ENCODE measurements around the gene UNC5B.

UNC5B gene

DNA sequence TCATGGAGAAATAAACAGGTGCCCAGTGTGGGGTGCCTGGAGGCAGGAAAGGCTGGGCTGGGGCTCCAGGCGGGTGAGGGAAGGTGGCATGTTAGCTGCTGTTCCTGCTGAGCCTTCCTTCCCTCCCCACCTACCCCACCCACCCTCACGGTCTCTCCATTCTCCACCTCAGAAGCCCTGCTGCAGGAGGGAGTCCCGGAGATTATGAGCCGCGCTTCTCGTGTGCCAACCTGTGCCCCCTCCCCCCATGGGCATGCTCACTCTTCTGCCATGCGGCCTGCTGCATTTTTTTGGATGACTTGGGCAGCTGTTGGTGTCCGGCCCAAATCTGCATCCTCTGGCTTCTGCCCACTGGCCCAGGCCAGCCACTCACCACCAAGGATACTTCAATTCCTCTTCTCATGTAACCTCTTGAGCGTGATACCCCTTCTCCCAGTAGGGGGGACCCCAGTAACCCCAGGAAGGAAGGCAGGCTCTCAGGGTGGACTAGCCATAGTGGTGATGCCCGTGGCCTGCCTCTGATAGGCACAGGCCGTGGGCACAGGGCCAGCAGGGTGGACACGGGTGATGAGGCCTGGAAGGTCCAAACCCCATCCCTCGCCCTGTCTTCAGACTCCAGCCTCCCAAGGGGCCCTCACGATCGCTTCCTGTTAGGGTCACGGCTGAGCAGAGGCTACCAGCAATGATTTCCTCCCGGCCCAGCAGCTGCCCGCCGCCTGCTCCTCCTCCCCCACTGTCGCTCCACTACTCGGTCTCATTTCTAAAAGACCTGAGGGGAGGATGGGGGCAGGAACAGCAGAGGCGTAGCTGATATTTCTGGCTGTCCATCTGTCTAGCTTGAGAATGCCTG, 27.8 kb downstream of the UNC5B start:
- FAIRE-seq, result no peak

DNA sequence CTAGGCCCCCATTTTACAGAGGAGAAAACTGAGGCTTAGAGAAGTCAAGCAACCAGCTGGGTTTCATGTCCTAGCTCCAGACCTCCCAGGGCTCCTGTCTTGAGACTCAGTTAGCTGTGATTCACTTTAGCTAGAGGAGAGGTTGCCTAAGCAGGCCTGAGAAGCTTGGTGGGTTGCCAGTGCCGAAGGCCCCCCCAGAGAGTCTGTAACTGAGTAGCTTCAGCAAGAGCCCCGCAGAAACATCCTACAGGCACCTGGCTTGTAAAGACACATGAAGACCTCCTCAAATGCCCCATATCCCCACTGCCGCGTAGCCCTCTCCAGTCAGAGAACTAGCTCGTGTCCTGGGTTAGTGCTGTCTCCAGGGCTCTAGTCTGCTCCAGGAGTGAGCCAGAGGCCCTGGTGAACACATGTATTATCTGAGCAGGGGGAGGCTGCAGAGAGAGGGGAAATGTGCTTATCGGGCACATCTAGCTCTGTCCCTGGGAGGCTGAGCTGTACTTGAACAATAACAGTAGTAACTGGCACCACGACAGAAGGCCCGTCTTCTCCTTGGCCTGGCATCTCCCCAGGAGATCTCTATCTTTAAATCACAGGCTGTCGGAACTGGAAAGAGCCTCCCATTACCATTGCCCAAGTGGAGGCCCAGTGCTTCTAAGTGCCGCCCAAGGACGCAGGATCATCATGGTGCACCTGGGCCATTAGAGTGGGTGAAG, 28.9 kb downstream of the UNC5B start:
- FAIRE-seq, result no peak

DNA sequence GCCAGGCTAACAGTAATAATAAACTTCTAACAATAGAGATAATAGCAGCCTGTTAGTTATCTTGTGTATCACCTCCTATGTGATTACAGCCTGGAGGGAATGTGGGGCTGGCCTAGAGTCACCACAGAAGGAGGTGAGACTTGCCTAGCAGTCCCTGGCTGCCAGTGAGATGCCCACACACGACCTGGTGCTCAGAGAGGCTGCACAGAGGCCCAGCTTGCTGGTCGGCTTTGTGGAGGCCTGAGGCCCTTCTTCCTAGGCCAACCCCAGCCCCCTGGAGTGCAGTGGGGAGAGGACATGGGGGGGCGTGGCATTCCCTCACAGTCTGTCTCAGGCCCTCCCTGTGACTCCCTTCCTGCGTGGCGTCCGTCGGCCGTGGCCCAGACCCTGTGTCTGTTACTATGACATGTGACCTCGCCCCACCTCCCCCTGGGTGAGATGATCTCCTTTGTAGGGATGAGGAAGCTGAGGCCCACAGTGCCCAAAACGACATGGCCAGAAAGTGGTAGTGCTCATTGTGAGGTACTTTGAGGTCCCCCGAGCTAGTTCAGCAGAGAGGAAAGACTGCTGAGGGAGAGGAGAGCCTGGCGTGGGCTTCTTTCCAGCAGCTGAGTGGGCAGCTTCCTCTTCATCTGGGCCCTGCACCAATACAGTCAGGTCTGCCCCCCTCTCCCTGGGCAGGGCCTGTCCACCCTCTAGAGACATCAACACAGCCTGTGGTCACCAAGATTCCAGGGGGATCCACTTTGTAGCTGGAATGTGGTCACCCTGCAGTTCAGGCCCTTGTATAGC, 29.7 kb downstream of the UNC5B start:
- FAIRE-seq, result no peak

DNA sequence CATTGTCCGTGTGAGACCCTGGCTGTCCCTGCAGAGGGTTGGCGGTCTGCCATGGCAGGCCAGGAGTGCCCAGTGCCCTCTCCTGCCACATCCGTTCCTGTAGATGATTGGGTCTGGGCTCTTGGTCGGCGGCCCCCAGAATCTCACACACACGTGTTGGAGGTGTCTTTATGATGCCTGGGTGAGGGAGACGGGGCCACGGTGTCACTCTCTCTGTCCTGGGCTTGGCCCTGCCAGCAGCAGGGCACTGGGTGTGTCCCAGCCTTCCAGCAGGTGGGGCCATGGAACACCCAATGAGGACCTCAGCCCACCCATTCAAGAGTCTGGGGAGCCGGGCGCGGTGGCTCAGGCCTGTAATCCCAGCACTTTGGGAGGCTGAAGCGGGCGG, 30.2 kb downstream of the UNC5B start:
- no peak for FAIRE-seq

DNA sequence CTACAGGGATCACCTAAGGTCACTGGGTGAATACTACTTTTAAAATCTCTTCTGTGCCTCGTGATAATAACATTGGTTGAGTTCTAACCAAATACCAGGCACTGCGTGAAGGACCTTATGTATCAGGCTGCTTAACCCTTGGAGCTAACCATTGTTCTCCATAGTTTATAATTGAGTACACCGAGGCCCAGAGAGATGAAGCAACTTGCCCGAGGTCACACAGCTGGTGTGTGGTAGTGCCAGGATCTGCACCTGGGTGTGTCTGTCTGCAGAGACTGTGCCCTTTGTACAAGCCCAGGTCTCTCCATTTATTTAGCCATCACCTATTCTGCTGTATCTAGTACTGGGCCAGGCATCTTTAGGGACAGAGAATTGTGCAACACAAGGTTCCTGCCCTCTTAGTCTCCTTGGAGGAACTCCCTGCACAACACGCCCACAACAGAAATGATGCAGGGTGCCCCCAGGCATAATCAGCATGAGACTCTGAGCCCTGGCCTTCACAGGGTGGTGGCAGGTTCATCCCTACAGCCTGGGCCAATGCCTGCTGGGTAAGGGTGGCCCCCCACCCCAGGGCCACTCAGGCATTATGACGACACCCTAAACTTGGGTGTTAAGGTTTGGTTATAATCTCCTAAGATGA, 31.5 kb downstream of the UNC5B start:
- no peak for FAIRE-seq

DNA sequence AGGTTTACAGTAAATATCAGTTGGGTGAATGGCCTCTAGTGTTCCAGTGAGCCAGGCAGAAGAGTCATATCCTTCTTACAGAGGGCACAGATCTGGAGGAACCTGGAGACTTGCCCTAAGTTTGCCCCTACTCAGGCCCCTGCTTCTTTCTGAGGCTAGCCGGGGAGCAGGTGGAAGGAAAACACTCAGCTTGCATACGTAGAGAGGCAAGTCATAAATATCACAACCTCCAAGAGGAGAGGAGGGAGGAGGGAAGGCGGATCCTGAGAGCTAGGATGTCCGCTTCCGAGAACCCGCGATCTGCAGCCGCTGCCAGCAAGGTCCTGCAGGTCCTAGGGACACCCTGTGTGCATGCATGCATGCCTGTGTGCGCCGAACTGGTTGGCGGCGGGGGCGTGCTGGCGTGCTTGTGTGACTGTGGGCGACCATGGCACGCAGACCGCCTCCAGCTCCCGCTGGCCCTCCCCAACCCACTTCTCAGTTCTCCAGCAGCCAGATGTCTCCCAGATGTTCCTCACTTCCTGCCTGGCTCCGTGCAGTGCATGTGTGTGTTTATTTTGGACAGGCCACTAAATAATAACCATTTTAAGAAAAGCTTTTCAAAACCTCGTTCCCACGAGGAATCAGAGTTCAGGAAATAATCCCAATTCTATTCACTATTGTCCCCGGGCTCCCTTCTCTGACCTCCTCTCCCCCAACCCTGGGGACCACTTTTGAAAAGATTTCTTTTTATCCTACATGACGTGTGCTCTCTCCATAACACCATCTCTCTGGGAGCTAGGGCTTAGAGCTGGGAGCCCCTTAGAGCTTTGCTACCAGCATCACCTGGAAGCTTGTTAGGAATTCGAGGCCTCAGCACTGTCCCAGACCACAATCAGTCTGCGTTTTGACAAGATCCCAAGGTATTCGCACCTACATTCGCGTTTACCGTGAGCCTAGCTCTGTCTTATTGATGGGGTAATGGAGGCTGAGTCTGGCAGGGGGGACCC, 32.4 kb downstream of the UNC5B start:
- FAIRE-seq, result no peak

DNA sequence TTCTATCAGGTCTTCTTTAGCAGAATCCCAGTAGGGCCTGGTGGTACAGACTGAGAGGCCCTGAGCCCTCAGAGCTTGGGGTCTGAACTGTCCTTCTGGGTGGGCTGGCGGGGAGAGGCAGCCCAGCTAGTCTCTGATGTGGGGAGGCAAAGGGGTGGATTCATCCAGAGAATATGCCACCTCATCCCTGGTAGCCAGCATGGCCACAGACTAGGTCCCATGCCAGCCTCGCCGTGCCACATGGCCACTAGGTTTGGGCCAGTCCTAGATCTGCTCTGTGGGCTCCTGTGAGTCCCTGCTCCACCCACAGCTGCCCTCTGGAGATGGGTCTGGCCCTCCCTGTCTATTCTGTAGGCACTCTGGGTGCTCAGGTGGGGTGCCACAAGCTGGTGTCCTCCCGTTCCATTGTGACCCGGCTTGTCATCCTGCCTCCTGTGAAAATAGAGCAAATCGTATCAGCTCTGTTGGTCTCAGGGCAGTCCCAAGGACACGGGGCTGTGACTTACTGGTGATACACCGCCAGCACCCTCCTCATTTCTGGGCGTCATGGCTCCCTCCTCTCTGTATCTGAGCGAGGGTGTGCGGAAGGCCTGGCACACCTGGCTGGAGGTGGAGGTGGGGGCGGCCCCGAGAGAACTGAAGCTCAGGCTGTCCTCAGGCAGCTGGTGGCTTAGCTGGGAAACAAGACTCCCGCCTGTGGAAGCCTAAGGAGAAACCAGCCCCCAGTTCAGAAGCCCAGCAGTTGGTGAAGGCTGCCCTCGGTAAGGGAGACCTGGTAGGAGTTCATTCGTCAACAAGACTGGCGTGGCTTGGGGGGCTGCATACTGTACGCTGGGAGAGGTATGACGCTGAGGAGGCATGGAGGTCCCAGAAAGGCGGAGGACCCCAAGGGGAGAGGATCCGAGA, 33.3 kb downstream of the UNC5B start:
- no peak for FAIRE-seq

DNA sequence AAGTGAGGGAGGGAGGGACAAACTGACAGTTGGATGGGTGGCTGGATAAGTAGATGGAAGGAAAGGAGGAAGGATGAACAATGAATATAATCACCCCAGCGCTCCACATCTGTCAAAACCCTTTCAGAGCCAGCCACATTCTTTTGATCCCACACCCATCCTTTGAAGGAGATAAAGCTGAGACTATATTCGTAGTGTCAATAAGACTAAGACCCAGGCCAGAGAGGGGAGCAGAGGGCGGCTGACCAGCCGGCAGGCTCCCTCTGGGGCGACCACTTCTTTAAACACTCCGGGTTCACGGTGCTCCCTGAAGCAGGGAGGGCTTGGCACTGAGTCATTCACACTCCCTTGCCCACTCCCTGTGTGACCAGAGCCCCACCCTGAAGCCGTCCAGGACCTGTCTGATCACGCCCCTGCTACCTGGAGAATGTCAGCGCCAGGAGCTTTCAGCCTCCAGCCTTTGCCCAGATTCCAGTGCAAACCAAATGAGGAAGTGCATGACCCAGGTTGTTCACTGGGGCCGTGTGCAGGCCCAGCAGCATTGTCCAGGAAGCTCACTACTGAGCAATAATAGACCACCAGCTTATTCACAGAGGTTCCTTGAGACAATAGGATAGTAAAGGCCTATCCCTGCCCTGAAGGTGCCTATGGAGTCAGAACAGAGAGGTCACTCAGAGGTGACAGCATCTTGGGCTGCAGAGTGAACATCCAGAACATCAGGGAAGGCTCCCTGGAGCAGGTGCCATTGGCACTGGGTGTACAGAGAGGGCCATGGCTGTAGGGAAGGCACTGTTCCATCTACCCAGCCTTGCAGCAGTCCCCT, 34.4 kb downstream of the UNC5B start:
- FAIRE-seq, result no peak

DNA sequence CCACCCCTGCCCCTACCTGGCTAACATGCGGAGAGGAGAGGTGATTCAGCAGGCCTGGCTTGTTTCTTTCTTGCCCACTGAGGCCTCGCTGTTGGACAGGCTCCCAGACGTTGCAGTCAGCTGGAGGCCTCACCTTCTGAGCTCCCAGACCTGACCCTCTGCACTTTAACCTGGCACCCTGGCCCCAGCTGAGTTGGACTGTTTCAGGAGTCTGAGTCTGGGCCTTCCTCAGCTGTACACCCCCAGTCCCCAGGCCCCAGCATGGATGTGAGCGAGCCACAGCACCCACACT, 35.0 kb downstream of the UNC5B start:
- FAIRE-seq, result no peak

DNA sequence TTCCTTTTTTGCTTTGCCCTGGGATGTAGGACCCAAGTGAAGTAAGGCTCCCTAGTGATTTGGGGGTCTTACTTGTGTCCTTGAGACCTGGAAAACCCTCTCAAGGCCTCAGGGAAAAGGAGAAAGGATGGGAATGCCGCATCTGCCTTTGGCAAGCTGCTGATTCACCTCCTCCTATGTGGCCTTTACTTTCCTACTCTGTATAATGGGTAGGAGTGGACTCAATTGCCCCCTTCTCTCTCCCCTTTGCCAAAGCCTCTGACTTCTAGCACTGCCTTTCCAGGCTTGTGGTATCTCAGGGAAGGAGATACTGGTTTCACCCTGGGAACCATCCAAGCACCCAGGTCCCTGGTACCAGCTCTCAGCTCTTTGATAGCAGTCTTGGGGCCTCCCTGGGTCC, 35.4 kb downstream of the UNC5B start:
- FAIRE-seq, result no peak

DNA sequence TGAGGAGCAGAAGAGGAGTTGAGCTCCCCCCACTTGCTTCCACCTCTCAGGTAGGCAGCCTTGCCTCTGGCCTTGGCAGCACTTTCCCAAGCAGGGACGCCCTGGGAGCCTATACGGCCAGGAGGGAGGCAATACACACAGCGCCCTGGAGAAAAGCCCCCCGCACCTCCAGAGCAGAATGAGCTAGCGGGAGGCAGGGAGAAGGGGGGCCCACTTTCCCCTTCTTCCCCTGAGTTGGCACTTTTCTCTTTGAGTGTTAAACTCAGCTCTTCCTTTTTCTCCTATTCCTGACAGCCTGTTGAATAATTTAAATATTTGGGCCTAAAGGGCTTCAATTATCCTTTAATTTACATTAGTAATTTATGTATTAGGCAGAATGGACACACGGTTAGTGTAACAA, 35.8 kb downstream of the UNC5B start:
- FAIRE-seq, result no peak

DNA sequence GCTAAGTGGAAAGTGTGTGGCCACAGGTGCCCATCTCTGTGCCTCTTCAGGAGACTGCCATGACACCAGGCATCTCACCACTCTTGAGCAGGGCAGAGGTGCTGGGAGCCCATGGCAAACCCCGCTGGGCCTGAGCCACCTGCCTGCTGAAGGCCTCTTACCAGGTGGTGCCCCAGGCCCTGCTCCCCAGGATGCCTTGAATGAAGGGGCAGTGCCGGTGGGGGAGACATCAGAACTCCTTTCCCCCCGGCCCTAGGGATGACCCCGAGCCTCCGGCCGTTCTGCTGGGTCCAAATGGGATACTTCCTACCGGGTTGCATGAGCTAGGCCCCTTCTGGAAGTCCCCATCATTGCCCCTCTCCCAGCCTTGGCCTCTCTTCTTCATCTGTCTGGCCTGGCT, 37.6 kb downstream of the UNC5B start:
- no peak for FAIRE-seq

DNA sequence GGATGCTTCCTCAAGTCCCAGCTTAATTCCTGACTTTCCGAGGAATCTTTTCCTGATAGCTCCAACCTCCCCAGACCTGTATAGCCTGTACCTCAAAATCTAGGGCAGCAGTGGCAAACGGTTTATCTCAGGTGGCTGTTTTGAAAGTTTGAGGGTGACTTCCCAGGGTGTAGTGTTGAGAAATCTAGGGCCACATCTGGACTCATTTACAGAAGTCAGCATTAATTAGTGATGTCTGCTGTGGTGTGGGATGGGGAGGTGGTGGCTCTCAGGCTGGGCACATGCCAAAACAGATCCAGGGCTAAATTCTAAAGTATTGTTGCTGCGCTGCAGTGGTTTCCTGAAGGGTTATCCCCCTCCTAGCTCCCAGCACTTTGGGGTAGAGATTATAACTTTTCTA, 38.0 kb downstream of the UNC5B start:
- FAIRE-seq, result no peak

DNA sequence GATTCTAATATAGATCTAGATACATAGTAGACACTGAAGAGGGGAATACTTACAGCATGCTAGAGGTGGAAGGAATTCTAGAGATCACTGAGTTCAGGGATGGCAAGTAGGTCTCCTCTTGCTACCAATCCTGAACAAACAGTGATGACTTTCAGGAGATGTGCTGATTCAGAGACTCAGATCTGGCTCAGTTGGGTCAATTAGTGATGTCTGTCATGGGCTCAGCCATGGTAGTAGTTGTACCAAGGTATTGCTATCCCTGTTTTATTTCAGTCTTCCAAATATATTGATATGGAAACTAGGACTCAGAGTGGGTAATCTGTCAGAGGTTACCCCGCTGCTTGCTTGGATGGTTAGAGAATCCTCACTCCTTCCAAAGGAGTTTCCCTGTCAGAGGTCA, 38.5 kb downstream of the UNC5B start:
- no peak for FAIRE-seq

DNA sequence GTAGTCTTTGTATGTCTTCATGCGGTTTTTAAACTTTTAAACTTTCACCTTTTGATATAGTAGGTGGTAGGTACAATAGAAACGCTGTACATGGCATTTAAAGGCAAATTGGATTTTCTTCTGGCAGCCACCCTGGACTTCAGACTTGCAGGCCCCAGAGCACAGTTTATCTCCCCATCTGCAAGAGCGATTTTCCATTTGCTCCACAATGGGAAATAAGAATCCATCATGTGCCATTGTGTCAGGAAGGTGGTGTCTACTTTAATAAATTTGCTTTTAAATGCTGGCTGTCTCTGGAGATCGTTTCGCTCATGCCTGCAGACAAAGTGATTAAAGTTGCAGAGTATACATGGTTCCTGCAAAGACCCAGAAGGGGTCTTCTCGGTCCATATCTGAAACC, 38.9 kb downstream of the UNC5B start:
- no peak for FAIRE-seq

DNA sequence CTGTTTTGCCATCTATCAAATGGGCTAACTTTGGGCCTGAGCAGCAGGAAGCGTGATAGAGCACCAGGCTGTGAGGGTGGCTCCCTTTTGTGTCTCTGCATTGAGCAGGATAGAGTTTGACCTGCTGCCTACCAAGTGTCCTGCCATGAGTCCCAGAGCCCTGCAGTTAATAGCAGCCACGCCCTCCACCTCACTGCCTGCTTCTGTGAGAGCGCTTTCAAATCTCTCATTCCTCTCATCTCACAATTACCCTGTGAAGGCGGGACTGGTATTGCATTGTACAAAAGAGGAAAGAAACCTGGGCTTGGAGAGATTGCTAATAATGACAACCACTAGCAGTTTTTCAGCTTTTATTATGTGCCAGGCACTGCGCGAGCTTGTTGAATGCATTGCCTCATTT, 39.9 kb downstream of the UNC5B start:
- FAIRE-seq, result no peak

DNA sequence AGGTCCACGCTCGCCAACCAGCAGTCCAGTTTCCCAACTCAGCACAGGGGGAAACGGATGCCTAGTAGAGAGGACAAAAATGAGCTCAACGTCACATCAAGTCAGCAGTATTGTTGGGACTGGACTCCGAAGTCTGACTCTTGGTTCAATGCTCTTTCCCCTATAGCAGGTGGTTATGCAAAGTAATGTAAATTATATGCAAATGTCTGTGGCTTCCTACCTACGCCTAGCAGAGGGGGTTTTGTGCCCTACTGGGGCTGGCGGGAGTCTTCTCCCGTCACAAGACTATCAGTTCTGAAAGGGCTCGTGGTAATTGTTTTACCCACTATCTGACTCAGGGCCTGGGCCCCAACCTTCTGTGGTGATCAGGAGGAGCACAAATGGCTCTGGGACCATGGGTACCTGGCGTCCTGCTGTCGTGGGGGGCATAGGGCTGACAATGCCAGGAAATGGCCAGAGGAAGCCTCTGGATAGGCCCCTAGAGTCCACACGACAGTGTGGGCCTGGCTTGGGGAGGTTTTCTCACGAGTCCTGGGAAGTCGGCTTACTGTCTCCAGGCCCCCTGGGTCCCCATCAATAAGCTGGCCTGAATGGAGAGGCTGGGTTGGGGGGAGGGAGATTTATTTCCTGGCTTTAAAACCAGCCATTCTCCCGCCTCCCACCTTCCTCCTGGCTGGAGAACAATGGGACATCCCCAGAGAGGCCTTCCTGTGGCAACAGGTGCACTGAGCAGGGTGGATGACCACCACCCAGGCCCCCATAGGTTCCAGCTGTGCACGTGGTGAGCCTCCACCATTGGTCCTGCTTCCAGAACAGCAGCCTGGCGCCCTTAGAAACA, 41.8 kb downstream of the UNC5B start:
- FAIRE-seq, result no peak

DNA sequence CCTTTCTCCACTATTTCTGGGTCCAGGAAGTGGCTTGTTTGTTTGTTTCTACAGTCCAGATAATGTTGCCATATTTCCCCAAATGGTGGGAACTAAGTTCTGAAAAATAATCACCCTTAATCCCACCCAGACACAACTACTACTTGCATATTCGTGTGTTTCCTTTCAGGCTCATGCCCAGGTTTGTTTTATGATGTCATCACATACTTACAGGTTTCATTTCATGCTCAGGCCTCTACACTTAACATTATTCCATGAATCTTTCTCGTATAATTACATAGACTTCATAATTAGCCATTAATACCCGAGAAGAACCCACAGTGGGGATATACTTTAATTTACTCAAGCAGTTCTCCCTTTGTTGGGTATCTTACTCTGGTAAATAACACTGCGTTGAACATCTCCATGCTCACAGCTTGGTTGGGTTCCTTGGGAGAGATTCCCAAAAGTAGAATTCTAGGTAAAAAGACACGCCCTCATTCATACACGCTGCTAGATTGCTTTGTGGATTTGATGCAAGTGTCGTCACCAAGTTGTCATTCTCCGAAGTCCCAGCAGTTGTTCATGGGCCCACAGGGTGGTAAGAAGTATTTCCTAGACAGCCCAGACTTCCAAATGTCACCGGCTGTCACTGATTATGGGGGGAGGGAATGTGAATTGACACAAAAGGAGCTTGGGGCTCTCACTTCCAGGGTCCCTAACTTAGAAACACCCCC, 42.6 kb downstream of the UNC5B start:
- FAIRE-seq, result no peak

DNA sequence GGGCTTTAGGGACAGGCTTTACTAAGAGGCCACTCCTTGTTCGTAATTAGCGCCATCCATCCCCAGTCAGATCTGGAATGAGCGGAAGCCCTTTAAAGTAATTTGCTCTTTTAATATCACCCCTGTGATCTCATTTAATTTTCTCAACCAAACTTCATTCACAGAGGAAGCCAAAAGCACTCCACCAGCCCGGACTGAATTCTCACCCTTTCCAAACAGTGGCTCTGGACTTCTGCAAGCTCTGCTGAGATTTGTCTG, 43.1 kb downstream of the UNC5B start:
- no peak for FAIRE-seq

Data from G401.6 (cell line).